Choroid plexus epithelial cell (primary cell): ENCODE data around the gene SMG9.

Experiments used
- DNase-seq: peaks from one replicate; pipeline ENCODE4 v3.0.0-alpha.2; 2010; ENCODE audit warnings: low read depth
- H3K4me3 ChIP-seq: 2 replicates; pipeline ENCODE4 v1.5.1; 2011; ENCODE audit warnings: low read depth, mild to moderate bottlenecking, control low read depth, low read length, moderate library complexity
- TF ChIP-seq, protein P1 (sequence below): conservative IDR thresholded peaks from 2 replicates; pipeline ENCODE4 v1.5.1; 2011; ENCODE audit warnings: low read depth, mild to moderate bottlenecking, control low read depth, inconsistent platforms, low read length, moderate library complexity

Gene SMG9

DNA sequence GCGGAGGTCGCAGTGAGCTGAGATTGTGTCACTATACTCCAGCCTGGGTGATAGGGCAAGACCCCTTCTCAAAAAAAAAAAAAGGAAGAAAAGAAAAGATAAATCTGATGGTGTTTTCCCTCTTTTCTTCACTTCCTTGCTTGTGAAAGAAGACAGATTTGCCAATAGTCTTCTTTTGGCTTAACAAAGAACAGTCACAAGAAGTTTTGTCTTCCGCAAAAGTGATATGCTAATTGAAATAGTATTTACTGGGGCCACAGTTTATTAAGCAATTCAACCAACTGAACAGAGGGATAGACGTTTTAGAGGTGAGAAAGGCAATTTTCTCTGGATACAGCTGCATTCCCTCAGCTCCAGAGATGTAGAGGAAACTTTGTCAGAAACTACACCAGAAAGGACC is 61.9 kb downstream of the SMG9 start:
- H3K4me3 ChIP-seq = no peak overlapping the region
- TF ChIP-seq, protein P1, sequence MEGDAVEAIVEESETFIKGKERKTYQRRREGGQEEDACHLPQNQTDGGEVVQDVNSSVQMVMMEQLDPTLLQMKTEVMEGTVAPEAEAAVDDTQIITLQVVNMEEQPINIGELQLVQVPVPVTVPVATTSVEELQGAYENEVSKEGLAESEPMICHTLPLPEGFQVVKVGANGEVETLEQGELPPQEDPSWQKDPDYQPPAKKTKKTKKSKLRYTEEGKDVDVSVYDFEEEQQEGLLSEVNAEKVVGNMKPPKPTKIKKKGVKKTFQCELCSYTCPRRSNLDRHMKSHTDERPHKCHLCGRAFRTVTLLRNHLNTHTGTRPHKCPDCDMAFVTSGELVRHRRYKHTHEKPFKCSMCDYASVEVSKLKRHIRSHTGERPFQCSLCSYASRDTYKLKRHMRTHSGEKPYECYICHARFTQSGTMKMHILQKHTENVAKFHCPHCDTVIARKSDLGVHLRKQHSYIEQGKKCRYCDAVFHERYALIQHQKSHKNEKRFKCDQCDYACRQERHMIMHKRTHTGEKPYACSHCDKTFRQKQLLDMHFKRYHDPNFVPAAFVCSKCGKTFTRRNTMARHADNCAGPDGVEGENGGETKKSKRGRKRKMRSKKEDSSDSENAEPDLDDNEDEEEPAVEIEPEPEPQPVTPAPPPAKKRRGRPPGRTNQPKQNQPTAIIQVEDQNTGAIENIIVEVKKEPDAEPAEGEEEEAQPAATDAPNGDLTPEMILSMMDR = no peak
- no peak for DNase-seq

DNA sequence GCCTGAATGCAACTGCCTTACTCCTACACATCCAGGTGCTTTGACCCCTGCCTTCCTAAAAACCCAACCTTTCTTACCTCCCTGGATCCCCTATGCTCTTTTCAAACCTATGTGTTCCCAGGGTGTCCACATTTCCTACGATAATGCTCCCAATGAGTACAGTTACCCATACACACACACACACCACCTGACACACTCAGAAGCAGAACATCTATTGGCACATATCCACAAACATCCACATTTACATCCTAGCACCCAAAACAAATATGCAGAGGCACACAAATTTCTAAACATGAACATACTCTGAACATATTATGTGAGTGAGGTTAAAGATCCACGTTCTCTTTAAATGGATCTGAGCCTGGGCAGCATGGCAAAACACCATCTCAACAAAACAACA is 62.4 kb downstream of the SMG9 start:
- TF ChIP-seq, protein P1 = no peak
- no peak overlapping the region for H3K4me3 ChIP-seq
- DNase-seq = no peak

DNA sequence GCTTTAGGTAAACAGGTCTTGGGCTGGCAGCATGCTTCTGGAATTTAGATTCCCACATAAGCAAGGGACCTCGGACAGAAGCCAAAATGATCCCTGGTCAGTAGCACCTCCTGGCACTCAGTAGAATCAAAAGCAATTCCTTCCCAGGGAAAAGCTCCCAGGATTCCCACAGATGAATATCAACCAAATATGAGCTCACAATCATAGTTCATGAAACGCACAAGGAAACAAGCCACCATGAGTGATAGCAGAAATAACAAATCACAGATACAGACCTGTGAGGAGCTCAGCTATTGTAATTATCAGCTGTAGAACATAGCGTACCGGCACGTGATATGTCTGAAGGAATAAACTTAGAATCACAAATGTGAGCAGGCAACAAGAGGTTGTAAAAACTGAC is 63.0 kb downstream of the SMG9 start:
- TF ChIP-seq, protein P1 = no peak
- DNase-seq = no peak
- no peak overlapping the region for H3K4me3 ChIP-seq

DNA sequence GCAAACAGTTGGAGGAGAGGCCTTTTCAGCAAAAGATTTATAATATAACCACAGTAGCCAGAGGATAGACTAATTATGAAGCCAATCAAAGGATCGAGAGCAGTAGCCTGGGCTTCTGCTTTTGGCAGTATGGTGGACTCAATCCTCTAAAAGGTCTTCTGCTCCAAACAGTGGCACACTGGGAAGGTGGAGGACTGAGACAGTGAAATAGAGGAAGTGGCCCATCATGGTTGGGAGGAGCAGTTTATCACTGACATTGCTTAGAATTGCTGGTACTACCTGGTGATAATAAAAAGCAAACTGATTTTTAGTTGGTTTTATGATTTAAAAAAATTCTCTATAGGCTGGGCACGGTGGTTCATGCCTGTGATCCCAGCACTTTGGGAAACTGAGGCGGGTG is 63.9 kb downstream of the SMG9 start:
- TF ChIP-seq, protein P1 = no peak
- no peak for DNase-seq
- H3K4me3 ChIP-seq = no peak overlapping the region

DNA sequence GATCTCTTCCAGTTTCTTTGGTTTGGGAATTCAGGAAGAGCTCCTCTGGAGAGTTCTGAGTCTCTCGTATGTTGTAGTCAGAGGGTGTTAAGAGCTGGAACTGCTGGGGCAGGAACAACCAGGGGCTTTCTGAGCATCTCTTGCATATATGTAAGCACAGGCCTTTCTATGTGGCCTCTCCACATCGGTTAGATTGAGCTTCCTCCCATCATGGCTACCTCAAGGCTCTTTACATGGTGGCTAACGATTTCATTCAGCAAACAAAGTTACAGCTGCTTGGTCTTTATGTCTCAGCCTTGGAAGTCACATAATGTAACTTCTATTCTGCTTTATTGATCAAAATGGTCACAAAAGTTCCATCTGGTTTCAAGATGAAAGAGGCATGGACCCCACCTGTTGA is 64.3 kb downstream of the SMG9 start:
- TF ChIP-seq, protein P1 = no peak
- H3K4me3 ChIP-seq = no peak overlapping the region
- DNase-seq = no peak

DNA sequence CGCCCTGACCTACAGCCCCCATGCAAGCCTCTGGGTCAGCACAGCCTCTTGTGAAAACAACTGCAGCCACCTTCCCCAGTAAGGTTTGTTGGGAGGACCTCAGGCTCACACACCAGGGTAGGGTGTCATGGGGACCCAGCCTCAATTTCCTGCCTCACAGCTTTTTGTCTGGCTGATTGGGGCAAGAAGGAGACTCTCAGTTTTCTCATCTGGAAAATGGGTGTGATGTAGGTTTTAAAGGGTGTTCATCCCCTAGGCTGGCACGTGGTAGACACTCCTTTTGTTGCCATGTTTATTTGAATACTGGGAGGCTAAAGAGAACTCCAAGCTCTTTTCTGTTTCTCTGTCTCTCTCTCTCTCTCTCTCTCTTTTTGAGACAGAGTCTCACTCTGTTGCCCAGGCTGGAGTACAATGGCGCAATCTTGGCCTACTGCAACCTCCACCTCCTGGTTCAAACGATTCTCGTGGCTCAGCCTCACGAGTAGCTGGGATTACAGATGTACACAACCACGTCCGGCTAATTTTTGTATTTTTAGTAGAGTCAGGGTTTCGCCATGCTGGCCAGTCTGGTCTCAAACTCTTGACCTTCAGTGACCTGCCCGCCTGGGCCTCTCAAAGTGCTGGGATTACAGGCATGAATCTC is 66.6 kb downstream of the SMG9 start:
- TF ChIP-seq, protein P1 = no peak
- no peak for DNase-seq
- no peak overlapping the region for H3K4me3 ChIP-seq

DNA sequence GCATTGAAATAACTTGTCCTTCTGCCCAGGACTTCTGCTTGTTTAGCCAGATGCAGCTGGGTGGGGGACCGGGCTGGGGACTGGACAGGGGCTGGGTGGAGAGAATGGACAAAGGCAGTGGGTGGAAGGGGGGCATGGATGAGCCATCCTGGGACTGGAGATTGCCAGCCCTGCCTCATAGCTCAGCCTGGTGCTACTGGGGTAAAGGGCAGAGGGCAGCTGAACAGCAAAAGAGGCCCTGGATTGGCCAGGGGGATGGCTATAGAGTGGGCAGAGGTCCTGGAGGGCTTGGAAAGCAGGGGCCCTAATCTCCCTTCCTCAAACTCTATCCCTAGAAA is 67.1 kb downstream of the SMG9 start:
- no peak overlapping the region for H3K4me3 ChIP-seq
- TF ChIP-seq, protein P1 = no peak
- no peak for DNase-seq
